ENCODE data around the gene USP24.
A peak's percentile ranks its signal among the peaks of the same experiment; 100 is the strongest.
"Not testable (repeated sequence)": the region's sequence is repeated elsewhere in the genome, so short reads cannot be mapped to it uniquely, and the experiment has no call there.

USP24 gene

DNA sequence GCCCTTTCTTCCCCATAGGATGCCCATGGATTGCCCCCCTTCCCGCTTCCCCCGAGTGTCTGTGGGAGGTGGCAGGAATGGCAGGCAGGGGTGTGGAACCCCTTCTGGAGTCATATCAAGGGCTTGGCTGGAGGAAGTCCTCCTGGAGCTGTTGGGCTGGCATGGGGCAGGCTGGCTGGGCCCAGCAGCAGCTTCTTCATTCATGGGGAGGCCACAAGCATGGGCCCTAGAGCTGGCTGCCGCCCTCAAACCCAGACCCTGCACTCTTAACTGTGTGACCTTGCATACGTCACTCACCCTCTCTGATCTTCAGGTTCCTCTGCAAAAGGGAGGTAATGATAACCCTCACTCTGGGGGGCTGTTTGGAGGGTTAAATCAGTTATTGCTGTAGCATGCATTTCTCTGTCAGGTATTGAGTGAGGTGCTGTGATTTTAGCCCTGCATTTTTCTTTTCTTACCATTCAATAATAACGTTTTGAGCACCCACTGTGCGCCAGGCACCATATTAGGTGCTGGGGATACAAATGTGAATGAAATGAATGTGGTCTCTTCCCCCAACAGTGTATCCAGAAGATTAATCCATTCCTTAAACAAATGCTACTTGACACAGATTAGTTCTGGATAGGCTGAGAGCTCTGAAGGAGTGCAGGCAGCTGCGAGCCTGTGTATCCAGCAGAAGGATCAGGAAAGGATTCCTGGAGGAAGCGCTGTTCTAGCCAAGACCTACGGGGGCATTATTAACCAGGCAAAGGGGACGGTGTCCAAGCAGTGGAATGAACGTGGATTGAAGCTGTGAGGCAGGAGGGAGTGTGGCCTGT lies 166.5 kb downstream of the USP24 start:
- no peak for DNase-seq

DNA sequence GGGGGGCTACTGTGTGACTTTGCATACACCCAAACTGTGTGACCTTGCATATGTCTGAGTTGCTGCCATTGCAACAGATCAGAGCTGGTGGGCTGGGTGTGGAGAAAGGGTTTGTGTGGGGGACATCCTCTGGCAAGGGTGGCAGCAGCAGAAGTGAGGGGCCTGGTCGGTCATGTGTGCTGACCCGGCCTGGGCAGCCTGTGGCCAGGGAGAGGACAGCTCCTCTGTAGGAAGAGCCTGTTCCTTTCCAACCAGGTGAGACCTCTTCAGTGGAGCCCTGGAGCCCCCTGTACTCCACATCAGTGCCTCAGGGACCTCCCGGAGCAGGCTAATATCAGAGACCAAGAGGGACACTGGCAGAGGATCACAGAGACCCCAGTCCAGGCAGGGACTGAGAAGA lies 167.6 kb downstream of the USP24 start:
- no peak for DNase-seq

DNA sequence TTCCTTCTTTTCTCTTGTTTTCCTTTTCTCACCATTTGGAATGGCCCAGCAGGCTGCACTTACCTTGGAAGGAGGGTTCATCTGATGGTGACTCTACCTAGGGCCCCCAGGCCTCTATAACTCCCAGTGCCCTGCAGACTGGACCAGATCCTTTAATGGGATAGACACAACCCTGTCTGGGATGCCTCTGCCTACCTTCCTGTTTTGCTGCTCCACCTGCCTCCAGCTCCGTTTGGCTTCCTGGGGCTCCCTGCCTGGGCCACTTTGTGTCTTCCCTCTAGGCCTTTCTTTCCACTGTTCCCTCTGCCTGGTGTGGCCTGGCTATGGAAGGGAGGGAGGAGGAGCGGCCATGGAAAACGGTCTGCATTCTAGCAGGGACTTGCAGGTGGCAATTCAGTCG lies 168.3 kb downstream of the USP24 start:
- DNase-seq = no peak

DNA sequence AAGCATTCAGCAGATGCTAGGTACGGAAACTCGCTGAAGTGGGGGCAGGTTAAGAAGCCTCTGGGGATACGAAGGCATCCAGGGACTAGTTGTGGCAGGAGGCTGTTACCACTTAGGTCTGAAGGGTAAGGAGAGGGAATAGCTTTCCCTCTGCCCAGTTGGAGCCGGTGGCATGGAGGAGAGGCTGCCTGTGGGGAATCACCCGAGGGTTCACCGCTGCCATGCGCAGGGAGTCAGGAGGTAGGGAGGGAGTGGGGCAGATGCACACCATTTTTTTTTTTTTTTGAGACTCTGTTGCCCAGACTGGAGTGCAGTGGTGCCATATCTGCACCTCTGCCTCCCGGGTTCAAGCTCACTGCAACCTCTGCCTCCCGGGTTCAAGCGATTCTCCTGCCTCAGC lies 169.7 kb downstream of the USP24 start:
- DNase-seq = no peak

DNA sequence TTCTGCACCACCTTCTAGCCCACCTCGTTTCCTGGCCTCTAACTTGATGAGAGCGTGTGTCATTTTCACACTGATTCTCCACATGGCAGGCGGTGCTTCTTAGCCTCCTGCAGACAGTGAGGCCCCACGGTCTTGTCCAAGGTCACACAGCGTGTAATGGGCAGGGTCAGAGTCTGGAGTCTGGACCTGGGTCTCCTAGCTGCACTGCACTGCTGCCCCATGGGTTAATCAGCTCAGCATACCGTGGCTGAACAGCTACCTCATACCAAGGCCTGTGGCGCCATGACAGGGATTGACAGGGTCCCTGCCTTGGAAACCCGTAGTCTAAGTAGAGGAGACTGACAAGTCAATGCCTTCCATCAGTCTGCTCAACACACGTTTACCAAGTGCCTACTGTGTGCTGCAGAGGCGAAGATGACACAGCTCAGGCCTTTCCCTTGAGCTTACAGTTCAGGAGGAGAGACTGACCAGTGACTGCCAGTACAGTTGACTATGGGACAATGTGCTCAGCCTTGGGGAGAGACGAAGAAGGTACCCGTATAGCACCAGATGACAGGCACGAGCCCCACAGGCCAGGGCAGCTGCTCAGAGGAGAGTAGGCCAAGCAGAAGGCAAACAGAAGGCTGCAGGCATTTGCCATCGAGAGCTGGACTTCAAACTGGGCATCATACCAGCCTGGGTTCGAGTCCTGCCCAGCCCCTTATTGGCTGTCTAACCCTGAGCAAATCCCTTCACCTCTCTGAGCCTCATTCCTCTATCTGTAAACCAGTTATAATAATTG lies 170.4 kb downstream of the USP24 start:
- no peak for DNase-seq

DNA sequence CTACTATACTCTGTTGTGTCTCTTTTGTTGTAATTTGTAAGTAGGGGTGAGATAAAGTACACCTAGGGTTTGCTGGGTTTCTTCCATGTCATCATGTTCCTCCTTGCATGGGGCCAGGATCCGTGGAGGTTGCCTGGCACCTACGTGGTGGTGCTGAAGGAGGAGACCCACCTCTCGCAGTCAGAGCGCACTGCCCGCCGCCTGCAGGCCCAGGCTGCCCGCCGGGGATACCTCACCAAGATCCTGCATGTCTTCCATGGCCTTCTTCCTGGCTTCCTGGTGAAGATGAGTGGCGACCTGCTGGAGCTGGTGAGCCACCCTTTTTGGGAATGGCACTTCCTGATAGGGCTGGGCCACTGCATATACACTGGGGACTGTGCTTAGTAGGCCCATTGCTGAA lies 171.4 kb downstream of the USP24 start:
- no peak for DNase-seq

DNA sequence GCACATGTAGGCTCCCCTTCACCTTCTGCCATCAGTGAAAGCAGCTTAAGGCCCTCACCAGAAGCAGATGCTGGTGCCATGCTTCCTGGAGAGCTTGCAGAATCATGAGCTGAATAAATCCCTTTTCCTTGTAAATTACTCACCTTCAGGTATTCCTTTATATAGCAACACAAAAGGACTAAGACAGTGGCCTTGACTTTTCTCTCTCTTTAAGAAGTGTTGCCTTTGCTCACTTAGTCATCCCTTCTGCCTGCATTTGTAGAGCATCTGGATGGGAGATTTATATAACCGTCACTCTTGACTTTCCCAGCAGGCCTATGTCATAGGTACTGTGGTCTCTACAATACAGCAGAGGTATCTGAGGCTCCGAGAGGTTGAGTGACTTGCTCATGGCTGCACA lies 172.2 kb downstream of the USP24 start:
- no peak for DNase-seq

DNA sequence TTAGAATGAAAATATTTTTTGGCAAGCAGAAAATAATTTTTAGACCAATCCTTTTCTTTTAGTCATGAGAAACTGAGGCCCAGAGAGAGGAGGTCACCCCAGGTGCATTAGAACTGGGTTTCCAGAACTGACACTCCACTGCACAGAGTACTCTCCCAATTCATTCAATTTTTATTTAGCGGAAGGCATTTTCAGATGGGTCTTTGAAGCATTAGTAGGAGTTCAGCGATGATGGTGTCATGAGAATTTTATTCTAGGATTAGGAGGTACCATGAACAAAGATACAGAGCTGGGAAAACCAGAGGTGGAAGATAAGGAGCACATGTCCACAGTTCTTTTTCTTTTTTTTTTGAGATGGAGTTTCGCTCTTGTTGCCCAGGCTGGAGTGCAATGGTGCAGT lies 173.6 kb downstream of the USP24 start:
- DNase-seq = no peak

DNA sequence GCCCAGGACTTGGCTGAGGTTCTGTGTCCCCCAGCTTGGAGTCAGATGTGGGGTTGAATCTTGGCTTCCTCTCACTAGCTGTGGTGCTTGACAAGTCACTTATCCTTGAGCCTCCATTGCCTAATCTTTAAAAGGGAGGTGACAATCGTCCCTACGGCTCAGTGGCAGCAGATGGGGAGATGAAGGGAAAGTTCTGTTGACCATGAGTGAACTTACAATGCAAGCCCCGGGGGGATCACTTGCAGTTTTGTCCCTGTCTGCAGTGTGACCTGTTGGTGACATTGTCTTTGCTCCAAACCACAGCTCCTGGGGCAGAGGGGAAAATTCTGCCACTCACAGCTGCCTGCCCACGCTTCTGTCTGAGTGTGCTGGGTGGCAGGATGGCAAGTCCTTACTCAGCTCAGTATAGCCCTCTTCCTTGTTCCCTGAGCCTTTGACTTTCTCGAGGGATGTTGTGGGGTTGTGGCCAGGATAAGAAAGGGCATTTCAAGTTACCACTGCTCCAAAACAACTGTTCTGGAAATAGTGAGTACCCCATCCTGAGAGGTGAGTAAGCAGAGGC lies 174.2 kb downstream of the USP24 start:
- DNase-seq = no peak

DNA sequence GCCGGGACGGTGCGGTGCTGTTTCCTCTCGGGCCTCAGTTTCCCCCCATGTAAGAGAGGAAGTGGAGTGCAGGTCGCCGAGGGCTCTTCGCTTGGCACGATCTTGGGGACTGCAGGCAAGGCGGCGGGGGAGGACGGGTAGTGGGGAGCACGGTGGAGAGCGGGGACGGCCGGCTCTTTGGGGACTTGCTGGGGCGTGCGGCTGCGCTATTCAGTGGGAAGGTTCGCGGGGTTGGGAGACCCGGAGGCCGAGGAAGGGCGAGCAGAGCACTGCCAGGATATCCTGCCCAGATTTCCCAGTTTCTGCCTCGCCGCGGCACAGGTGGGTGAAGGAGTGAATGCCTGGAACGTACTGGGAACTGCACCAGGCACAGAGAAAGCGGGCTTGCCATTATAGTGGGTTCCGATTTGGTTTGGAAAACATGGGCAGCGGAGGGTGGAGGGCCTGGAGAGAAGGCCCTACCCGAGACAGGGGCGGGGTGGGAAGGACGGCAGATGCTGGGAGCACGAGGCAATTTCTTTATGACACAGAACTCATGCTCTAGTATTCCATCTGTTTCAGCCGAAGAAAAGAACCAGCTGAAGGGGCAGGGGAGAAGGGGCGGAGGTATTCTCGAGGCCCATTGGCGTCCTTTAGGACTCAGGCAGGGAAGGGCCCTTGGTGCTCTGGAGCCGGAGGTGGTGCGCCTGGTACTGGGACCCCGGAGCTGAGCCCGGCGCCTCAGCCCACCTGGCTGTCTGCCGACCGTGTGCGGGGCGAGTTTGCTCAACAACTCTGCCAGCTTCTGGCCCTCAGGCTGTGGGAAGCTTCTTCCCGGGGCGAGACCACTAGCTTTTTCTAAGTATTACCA lies 174.9 kb downstream of the USP24 start:
- DNase-seq = no peak

DNA sequence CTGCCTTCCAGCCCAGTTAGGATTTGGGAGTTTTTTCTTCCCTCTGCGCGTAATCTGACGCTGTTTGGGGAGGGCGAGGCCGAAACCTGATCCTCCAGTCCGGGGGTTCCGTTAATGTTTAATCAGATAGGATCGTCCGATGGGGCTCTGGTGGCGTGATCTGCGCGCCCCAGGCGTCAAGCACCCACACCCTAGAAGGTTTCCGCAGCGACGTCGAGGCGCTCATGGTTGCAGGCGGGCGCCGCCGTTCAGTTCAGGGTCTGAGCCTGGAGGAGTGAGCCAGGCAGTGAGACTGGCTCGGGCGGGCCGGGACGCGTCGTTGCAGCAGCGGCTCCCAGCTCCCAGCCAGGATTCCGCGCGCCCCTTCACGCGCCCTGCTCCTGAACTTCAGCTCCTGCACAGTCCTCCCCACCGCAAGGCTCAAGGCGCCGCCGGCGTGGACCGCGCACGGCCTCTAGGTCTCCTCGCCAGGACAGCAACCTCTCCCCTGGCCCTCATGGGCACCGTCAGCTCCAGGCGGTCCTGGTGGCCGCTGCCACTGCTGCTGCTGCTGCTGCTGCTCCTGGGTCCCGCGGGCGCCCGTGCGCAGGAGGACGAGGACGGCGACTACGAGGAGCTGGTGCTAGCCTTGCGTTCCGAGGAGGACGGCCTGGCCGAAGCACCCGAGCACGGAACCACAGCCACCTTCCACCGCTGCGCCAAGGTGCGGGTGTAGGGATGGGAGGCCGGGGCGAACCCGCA lies 175.7 kb downstream of the USP24 start, which contains the start of gene PCSK9:
Gene PCSK9, plus strand, starts transcription at position 207 of the 741 bp plus-strand sequence. Its CDS starts 290 bp downstream, at position 497.
- no peak for DNase-seq

DNA sequence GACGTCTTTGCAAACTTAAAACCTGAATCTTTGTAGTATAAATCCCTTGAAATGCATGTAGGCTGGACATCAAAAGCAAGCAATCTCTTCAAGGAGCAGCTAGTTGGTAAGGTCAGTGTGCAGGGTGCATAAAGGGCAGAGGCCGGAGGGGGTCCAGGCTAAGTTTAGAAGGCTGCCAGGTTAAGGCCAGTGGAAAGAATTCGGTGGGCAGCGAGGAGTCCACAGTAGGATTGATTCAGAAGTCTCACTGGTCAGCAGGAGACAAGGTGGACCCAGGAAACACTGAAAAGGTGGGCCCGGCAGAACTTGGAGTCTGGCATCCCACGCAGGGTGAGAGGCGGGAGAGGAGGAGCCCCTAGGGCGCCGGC lies 176.2 kb downstream of the USP24 start:
- DNase-seq = no peak

DNA sequence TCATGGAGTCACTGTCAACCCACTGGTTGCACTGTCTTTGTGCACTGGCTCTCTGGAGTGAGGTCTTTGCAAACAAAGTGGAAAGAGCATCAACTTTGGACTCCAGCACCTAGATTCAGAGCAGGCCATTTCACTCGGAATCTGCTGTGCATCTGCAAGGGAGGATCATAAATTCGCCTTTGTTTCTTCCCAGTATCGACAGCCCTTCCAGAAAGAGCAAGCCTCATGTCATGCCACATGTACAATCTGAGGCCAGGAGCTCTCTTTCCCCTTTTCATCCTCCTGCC lies 176.7 kb downstream of the USP24 start:
- no peak for DNase-seq

DNA sequence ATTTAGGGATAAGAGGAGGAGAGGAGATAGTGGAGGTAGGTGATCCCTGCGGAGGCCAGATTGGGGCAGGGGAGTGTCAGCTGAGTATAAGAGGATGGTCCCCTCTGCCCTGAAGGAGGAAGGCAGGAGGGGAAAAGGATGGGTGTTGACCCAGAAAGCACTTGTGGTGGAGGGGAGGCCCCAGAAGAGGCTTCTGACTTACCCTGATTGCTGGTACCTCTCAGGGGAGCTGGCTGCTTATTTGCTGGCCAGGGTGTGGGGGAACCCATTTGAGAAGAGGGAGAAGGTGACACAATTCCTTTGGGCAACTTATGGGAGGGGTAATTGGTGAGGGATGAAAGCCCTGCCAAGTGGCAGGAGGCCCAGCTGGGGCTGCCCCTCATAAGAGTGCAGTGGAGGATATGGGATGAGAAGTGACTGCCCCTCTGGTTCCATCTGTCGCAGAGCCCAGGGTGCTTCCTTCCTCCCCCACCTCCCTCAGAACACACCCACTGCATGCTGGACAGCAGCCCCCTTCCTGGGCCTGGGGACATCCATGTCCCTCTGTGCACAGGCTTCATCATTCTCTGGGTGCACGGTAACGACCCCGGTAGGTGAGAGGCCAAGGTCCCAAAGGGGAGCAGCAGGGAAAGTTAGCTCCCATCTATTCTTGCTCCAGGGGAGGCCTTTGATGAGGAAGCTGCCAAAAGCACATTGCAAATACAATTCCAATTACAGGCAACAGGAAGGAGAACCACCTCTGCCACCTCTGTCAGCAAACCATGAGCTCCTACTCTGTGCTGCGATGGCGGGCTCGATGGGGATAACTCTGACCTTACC lies 177.2 kb downstream of the USP24 start:
- DNase-seq = no peak

DNA sequence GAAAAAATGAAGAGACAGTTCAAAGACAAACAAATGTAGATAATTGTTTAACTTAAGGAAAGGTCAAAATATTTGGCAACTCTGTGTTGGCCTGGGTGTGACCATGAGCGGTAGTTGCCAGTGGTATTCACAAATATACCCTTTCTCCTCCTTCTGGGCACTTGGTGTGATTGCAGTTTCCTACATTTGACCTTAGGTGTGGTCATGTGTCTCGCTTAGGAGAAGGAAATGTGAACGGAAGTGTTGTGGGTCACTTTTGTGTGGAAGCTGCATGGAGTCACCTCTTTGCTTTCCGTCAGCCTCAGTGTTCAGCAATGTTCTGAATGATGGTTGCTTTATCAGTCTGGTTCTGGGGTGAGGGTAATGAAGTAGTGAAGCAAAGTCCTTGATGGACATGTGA lies 179.3 kb downstream of the USP24 start:
- DNase-seq = no peak

DNA sequence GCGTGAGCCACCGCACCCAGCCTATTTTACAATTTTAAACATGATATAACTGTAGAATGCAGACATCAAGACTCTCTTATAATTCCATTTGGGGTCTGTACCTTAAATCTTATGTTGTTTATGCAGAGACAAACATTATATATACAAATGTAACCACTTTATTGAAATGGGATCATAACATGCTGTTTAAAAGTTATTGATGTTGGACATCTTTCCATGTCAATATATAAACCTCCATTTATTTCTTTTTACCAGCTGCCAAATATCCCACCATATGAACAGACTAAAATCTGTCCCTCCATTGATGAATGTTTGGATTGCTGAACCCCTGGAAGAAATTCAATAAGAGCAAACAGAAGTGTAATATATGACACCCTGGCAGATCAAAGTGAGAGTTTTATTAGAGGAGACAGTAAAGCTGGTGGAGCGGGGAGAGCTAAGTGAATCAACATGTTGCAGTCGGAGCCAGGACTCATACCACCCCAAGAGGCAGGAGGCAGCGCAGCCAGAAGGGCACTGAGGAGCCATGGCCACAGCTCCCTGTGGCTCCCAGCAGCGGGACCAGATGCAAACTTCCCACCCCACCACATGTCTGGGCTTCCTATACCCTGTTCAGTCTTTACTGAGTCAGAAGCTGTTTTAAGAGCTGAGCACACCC lies 180.6 kb downstream of the USP24 start:
- DNase-seq = no peak

DNA sequence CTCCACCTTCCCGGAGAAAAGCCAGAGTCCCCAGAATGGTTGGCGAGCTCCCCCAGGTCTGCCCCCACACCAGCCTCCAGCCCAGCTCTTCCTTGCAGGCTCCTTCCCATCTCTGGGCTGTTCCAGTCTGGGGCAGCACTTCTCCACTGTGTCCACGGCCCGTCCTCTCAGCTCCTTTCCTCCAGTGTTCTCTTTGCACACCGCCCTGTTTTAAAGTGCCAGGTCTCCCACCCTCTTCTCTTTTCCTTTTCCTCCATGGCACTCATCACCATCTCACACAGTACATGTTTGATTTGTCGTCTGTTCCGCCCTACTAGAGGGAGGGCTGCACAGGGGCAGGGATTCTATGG lies 181.9 kb downstream of the USP24 start:
- no peak for DNase-seq

DNA sequence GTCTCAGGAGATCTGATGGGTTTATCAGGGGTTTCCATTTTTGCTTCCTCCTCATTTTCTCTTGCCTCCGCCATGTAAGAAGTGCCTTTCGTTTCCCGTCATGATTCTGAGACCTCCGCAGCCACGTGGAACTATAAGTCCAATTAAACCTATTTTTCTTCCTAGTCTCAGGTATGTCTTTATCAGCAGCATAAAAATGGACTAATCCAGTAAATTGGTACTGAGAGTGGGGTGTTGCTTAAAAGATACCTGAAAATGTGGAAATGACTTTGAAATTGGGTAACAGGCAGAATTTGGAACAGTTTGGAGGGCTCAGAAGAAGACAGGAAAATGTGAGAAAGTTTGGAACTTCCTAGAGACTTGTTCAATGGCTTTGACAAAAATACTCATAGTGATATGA lies 184.1 kb downstream of the USP24 start:
- DNase-seq = not testable (repeated sequence)

DNA sequence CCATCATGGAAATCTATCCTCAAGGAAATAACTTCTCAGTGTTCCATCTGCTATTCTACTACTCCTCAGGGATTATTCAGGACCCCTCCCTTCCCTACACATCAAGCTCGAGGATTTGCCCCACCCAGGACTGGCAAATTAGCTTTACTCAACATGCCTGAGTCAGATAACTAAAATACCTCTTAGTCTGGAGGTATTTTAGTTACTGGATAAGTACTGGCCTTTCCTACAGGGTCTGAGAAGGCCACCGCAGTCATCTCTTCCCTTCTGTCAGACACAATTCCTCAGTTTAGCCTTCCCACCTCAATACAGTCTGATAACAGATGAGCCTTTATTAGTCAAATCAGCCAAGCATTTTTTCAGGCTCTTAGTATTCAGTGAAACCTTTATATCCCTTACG lies 188.5 kb downstream of the USP24 start:
- not testable (repeated sequence) for DNase-seq

DNA sequence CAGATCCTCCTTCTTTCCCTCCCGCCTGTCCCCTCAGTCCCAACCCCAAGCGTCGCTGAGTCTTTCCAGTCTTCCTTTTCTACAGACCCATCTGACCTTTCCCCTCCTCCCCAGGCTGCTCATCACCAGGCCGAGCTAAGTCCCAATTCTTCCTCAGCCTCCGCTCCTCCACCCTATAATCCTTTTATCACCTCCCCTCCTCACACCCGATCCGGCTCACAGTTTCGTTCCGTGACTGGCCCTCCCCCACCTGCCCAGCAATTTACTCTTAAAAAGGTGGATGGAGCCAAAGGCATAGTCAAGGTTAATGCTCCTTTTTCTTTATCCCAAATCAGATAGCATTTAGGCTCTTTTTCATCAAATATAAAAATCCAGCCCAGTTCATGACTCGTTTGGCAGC lies 191.0 kb downstream of the USP24 start:
- not testable (repeated sequence) for DNase-seq

DNA sequence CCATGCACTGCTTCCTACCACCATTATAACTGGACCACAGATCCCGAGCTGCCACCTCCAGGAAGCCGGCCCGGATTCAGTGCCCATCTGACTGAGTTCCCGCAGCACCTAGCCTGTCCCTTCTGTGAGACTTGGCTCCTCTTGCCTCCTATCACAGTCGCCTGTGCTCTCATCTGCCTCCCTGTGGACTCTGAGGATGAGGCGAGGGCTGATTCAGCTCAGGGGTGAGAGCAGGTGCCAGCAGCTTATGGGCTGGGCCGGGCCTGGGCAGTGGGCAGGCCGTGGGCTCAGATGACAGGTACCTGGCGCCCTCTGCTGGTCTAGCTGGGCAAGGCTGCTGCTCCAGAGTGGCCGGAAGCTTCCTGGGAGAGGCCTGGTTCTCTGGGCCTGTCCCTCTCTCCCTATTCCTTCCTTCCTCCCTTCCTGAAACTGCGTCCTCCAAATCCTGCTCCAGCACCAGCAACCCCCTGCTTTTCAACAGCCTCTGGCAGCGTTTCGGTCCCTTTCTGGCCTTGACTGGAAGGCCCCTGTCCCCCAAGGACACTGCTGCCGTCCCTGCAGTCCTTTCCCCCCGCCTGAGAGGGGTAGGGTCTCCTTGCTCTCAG lies 193.1 kb downstream of the USP24 start:
- DNase-seq = peak; percentile 91

Data from NCI-H226 (cell line).